Measurements from ENCODE around the gene EBF3. TPM values are rescaled to one million over a fixed set of nuclear protein-coding genes. Genes with fewer than 3 reads are reported as not detected.

The EBF3 gene
- total RNA-seq, 1 donor: 14.7 TPM

- no peak overlapping the region for H3K4me3 ChIP-seq (ENCODE audit: low read depth, low read length)
- DNase-seq (ENCODE audit: low read depth): no peak
- no peak for TF ChIP-seq CTCF (IDR thresholded peaks at IDR 0.05; ENCODE audit: insufficient read depth, low read length)
Observed at GRCh38 chr10:129850790-129851189, 113.3 kb downstream of the EBF3 start.

- no peak for DNase-seq (ENCODE audit: low read depth)
Observed at GRCh38 chr10:129850316-129850715, 113.8 kb downstream of the EBF3 start.

GRCh38 chr10:129849853-129850252 is 114.2 kb downstream of the EBF3 start:
- H3K4me3 ChIP-seq (ENCODE audit: low read depth, low read length): no peak overlapping the region
- no peak for DNase-seq (ENCODE audit: low read depth)
- no peak for TF ChIP-seq CTCF (IDR thresholded peaks at IDR 0.05; ENCODE audit: insufficient read depth, low read length)

More at GRCh38 chr10:129850316-129850715, 113.8 kb downstream of the EBF3 start:
- no peak overlapping the region for H3K4me3 ChIP-seq (ENCODE audit: low read depth, low read length)
- no peak for TF ChIP-seq CTCF (IDR thresholded peaks at IDR 0.05; ENCODE audit: insufficient read depth, low read length)

- TF ChIP-seq CTCF (IDR thresholded peaks at IDR 0.05; ENCODE audit: insufficient read depth, low read length): no peak
- H3K4me3 ChIP-seq (ENCODE audit: low read depth, low read length): no peak overlapping the region
- no peak for DNase-seq (ENCODE audit: low read depth)
Observed at GRCh38 chr10:129849452-129849750, 114.7 kb downstream of the EBF3 start.

GRCh38 chr10:129848696-129849451 is 115.2 kb downstream of the EBF3 start:
- no peak overlapping the region for H3K4me3 ChIP-seq (ENCODE audit: low read depth, low read length)
- DNase-seq (ENCODE audit: low read depth): peak; percentile 11
- TF ChIP-seq CTCF (IDR thresholded peaks at IDR 0.05; ENCODE audit: insufficient read depth, low read length): no peak

GRCh38 chr10:129847741-129848483 is 116.2 kb downstream of the EBF3 start:
- H3K4me3 ChIP-seq (ENCODE audit: low read depth, low read length): no peak overlapping the region
- no peak for TF ChIP-seq CTCF (IDR thresholded peaks at IDR 0.05; ENCODE audit: insufficient read depth, low read length)
- no peak for DNase-seq (ENCODE audit: low read depth)

Data from fibroblast of the aortic adventitia (primary cell).